GM19099 (cell line): ENCODE data around the gene ZNF500.

ENCODE experiments used
- POLR2A ChIP-seq: IDR thresholded peaks from 3 replicates; pipeline ENCODE4 v1.6.1; 2011; ENCODE audit warnings: low read depth; ENCODE audit not compliant: insufficient read length; ENCODE audit errors: extremely low read depth

ZNF500 gene

DNA sequence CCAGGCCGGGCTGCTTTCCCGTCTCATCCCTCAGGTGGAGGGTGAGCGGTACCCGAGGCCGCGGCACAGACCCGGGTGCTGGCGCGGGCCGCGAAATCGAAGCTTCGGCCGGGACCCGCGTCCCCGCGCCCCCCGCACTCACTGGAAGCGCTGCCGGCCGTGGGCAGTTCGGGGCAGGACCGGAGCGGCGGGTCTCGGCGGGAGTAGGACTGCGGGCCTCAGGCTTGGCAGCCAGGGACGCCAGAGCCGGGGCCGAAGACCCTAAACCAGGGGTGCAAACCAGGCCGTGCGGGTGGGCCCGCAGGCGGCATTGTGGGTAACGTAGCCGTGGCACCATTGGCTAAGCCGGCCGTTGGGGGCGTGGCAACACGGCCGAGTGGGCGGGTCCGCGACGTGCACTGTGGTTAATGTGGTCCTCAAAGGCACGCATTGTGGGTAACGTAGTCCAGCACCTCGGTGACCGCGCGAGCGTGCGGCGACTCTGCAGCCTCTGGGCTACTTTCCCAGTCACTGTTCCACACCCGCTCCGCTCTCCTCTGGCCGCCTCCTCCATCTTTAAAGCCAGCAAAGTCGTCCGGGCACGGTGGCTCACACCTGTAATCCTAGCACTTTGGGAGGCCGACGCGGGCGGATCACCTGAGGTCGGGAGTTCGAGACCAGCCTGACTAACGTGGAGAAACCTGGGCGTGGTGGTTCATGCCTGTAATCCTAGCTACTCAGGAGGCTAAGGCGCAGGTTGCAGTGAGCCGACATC is at the start of gene ZNF500:
Gene ZNF500 (minus strand): TSS at position 288 of the 754 bp plus-strand sequence. CDS start 1,184 bp downstream, outside the sequence.
- peak; percentile 72 for TF ChIP-seq POLR2A

DNA sequence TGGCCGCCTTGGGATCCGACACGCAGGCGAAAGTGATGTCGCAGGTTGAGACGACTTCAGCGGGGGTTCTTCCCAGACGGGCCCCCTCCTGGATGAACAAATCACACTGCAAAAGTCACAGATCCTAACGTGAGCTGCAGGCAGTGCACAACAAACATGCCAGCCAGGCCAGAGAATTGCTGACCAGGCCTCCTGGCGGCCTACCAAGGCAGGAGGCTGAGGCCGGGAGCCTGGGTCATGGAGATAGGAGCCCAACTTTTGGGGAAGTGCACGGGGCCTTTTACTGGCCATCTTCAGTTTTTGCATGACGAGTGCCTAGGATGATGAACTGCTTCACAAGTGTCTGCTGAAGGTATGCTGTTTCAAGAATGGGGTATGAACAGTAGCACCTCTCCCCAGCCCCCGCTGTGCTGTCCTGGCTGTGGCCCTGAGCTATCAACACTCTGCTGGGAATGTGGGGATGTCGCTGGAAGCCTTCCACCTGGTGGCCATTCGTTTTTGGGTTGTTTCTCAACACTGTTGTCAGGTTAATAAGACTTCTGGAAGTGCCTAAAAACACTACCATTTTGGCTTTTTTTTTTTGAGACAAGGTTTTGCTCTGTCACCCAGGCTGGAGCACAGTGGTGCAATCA is 47.7 kb upstream of the ZNF500 start:
- no peak for TF ChIP-seq POLR2A

DNA sequence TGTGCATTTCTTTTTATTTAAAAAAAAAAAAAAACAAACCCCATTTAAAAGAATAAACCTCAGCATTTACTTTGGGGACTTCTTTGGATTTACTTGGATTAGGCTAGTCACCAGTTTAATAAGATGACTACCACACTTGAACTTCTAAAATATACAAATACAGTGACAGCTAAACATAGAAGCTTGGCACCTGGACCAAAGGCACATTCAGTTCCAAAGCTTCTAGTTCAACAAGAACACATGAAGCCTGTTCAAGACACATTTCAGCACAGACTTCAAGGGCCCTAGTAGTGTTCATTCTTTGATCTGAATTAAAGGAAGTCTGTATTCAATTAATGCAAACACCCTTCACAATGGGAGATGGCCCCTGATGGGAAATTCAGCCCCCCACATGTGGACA is 47.1 kb upstream of the ZNF500 start:
- no peak for TF ChIP-seq POLR2A

DNA sequence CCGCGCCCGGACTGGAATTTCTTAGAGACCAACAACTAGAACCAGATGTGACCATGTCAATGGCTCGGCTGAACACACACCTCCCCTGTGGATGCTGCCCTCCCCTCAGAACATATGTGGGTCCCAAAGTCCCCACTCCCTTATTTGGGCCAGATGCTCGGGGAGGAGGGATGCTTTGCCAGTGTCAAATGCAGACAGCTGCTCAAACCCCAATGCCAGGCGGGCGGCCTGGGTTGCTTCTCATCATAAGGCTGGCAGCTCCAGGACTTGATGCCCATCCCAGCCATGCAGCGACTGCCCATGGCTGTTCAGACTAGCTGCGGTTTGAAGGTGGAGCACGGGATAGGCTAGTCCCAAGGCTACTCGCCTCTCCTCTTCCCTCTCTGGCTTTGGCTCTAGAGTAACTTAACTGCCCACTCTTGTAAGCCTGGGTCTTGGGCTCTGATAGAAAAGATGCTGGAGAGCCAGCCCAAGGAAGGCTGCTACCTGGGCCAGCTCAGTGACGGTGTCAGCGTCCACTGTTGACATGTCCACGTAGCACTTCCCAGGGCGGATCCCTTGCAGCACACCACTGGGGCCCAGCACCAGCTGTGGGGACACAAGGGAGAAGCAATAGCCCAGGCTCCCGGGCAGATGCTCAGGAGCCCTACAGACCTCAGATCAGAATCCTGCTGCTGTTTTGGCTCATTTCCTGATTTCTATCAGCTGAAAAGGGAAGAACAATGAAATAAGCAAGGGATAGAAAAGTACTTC is 46.5 kb upstream of the ZNF500 start:
- TF ChIP-seq POLR2A, result no peak

DNA sequence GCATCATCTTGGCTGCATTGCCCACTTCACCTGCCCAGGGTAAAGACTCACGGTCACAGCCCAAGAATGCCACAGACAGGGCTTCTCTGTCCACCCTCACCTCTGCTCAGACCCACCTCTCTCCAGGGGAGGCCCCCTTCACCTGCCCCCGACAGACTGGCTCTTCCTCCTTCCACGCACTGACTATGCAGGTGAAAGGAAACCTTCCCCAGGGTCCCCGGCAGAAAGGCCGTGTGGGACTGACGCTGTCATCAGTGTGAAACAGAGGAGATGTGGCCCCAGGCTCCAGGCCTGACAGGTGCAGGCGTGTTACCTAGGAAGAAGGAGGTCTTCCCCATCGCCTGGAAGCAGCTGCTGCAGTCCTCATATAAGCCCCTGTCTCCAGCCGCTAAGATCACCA is 44.8 kb upstream of the ZNF500 start:
- TF ChIP-seq POLR2A, result no peak

DNA sequence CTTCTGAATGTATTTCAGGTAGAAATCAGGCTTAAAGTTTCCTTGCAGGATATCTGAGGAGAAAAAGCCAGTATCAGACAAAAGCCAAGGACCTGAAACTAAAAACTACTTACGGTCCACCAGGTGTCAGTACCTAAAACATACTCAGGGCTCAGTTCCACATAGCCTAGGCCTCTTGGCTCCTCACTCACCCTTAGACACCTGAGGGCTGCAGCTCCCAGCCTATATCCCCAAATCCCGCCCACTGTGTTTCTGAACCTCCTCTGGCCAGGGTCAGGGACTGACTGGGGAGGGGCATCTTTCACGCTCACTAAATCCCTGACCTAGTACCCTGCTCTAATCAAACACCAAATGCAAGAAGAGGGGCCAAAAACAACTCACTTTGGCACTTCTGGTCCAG is 44.3 kb upstream of the ZNF500 start:
- TF ChIP-seq POLR2A, result no peak

DNA sequence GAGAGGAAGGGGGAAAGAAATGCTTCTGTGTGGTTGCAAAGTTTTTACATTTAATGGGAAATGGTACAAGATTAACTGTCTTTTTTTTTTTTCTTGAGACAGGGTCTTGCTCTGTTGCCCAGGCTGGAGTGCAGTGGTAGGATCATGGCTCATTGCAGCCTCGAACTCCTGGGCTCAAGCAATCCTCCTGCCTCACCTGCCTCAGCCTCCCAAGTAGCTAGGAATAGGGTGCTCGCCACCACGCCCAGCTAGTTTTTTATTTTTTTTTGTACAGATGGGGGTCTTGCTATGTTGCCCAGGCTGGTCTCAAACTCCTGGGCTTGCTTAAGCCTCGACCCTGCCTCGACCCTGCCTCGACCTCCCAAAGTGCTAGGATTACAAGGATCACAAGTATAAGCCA is 39.3 kb upstream of the ZNF500 start:
- no peak for TF ChIP-seq POLR2A

DNA sequence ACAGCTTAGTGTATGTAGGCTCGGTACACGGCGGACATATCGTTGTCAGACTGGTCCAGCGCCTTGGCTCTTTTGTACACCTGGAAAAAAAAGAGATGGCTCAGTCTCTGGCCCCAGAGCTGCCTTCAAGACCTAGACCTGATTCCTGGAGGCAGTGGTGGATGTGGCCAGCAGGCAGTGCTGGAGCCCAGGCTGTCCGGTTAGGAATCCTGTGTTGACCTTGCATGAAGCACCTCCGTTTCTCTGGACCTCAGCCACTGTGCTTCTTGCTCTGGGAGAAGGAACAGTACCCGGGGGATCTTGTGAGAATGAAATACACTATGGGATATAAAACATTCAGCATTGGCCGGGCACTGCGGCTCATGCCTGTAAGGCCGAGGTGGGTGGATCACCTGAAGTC is 38.3 kb upstream of the ZNF500 start:
- no peak for TF ChIP-seq POLR2A

DNA sequence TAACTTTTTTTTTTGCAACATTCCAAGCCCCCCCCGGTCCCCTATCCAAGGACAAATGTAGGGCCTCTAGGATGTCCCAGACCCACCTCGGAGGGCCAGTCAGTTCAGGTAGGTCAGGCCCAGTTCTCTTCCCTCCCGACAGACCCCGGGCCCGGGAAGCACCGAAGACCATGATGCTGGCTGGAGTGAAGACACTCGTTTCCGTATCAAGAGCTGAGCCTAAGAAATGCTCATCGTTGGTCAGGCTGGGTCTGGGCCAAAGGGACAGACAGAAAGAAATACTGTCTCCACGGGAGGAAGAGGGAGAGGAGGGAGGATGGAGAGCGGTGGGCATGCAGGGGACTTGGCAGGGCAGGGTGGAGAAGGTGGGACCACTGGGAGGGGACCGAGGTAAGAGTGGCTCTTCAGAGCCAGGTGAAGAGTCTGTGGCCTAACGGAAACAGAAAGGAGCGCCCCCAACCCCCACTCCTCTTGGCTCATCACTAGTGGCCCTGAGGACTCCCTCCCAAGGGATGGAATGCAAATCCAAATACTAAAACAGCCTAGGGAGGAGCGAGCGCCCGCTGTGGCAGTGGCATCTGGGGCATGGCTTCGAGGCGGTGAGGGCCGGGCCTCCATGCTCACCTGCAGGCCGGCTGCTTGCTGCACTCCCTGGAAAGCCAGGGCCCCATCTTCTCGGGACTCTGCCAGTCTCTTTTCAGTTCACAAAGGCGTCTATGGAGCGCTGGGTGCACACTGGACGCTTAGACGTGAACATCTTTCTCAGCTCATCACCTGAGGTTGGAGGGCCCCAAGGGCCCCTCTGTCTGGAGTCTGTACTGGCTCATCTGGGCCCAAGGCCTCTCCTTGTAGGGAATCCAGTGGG is 37.2 kb upstream of the ZNF500 start:
- TF ChIP-seq POLR2A, result no peak

DNA sequence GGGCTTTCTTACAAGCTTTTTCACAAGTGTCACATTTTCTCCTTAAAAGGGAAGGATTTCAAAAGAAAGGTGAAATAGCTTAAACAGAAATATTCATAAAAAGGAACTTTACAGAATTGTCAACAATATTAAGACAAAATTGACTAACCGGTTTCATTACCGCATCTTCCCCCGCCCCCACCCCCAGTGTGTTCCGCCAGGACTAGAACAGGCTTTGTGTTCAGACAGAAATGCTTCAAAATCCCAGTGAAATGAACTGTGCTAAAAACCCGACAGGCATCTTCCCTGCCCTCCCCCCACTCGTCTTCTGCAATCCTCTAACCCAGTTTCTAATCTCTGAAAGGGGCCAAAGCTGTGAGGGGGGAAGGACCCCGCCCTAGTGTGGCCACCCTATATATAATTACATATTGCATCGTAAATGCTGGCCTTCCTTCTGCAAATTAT is 36.5 kb upstream of the ZNF500 start:
- TF ChIP-seq POLR2A, result no peak

DNA sequence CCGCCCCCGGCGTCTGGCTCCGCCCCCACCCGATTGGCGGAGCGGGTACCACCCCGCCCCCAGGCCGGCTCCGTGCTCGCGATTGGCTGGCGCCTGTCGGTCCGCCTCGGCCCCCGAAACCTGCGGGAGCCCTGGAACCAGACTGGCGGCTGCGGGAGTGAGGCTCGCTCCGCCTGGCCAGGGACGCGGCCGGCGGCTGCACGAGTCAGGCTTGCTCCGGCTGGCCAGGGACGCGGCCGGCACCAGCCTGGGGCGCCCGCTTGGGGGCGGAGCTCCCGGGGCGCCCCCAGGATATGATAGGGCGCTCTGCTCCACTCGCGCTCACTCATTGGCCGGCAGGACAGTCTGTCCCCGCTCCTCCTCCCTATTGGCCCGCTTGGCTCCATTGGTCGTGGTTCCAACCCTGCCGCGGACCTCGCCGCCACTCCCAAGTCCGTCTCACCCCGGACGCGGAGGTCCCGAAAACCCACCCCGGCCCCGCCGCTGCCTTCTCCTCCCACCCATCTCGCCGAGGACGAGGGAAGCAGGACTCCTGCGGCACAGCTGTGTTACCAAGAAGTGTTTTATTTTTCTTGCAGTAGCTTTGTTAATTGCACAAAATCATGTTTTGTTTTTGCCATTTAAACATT is 35.8 kb upstream of the ZNF500 start:
- no peak for TF ChIP-seq POLR2A

DNA sequence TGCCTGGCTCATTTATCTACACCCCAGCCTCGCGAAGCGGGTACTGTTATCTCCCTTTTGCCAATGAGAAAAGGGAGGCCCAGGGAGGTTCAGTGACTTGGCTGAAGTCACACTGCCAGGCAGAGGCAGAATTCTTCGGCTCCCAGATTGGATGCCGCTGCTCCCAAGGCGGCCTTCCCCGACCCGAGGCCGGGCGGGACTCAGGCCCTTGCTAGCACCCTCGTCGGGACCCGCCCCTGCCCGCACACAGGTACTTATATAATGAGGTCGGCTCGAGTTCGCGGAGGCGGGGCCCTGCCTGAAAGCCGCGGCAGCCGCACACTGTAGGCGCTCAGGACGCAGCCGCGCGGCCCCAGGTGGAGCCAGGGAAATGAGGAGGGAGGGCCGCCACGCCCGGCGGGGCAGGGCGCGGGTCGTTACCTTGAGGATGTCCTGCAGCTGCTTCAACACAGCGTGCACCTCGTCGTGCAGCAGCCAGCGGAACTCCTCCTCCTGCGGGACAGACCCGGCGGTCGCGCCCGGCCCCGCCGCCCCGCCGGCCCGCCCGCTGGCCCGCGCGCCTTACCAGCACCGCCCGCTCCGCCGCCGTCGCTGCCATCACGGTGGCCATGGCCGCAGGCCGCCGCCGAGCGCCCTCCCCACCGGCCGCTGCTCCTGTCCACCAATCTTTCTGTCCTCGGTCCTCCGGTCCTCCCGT is 35.1 kb upstream of the ZNF500 start, which contains the start of gene ROGDI:
Gene ROGDI (minus strand): TSS at position 672 of the 697 bp plus-strand sequence. CDS start 62 bp downstream, at position 610.
- TF ChIP-seq POLR2A, result peak; percentile 45

DNA sequence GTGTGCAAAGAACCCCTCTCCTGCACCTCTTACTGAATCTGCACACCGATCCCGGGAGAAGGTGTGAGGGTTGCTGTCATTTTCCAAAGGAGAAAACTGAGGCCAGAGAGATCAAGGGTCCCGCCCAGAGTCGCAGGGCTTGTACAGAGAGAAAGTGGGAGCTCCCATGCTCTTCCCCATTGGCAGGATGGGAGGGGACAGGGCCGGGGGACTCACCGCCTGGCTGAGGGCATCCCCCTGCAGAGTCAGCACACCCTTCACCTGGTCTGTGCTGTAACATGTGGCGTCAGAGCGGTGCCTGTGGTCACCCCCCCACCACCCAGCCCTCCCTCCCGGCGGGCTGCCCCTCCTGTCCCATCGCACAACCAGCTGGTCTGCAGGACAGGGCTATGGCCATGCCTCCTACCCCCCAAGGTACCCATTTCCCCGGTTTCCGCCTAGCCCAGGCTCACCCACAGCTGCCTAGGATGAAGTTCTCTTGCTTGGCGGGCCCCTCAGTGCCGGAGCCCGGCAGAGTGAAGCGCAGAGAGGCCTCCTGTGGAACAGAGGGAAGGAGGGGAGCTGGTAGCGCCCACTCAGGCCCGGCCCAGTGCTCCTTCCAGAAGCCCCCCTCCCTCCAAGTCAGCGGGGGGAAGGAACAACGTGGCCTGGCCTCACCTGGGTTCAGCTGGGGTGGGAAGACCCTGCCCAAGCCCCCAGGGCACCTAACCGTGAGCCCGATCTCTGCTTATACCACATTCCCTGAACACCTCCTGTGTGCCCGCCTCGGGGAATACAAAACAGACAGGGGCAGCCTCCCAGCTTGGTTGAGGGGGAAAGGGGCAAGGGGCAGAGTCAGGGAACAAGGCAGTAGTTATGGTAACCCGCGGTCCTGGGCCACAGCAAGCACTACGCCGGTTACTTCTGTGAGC is 34.3 kb upstream of the ZNF500 start:
- no peak for TF ChIP-seq POLR2A
